HCT116 (cell line): Measurements from ENCODE around the gene KANK2. TPM values are rescaled to one million over a fixed set of nuclear protein-coding genes. Genes with fewer than 3 reads are reported as not detected.

Source experiments
- ATAC-seq: fragments of 200-7000 bp; cut with Tn5 transposase; 2 replicates; pipeline ENCODE4 v1.9.1; 2020; ENCODE audit warnings: mild to moderate bottlenecking, moderate library complexity
- BruUV-seq: library from RNA; stranded (reverse); fragments of 400-500 nt; replicated peaks from 2 replicates; lab custom pipeline; 2021; lab: Mats Ljungman, UMichigan
- CTCF ChIA-PET: fragments of 300-600 bp; sonication (Branson Sonifier 250); formaldehyde crosslinking; loops from one replicate; lab custom pipeline; 2021; ENCODE audit warnings: antibody characterized with exemption; lab: Charles Lee
- POLR2A ChIA-PET: fragments of 300-600, 350-600 bp; sonication (Branson Sonifier 250); formaldehyde crosslinking; loops from one replicate; lab custom pipeline; 2021; ENCODE audit warnings: antibody characterized with exemption; lab: Charles Lee
- RAD21 ChIA-PET, 2 experiments: fragments of 300-600 bp; sonication (Branson Sonifier 250); formaldehyde crosslinking; loops; one replicate each; lab custom pipeline; 2023; ENCODE audit warnings: low total read pairs in 2 of 2; ENCODE audit not compliant: uncharacterized antibody in 2 of 2, unreplicated experiment in 2 of 2, low non-redundant PET in 1 of 2; lab: Charles Lee
- DNase-seq: peaks from one replicate; pipeline ENCODE4 v3.0.0-alpha.2; 2010; ENCODE audit warnings: low read depth, low spot score
- H2AFZ ChIP-seq: fragments of 200-600 bp; shearing (Covaris generic), sonication (generic); 2 replicates; pipeline ENCODE4 v1.6.1; 2017; ENCODE audit warnings: low read depth, mixed run types, mixed read lengths, antibody characterized with exemption, low read length; ENCODE audit not compliant: poor library complexity, severe bottlenecking
- H3K27ac ChIP-seq: 2 replicates; pipeline ENCODE4 v1.5.1; 2012; ENCODE audit warnings: low read depth, low read length
- H3K27me3 ChIP-seq: fragments of 200-600 bp; sonication (generic); 2 replicates; pipeline ENCODE4 v1.6.1; 2016; ENCODE audit warnings: mixed run types, low read length, mixed read lengths; ENCODE audit not compliant: insufficient read depth
- H3K36me3 ChIP-seq, 2 experiments: fragments of 200-500 bp in 1 of 2; fragments of 200-600 bp in 1 of 2; sonication (Bioruptor generic) in 1 of 2; sonication (generic) in 1 of 2; 2 replicates each; pipeline versions ENCODE4 v1.5.1 to v1.6.1; 2014 to 2016; ENCODE audit warnings: low read length in 2 of 2, inconsistent platforms in 1 of 2, mixed read lengths in 1 of 2, mixed run types in 1 of 2; ENCODE audit not compliant: insufficient read depth in 2 of 2, control insufficient read depth in 1 of 2
- H3K4me1 ChIP-seq, 2 experiments: fragments of 200-600 bp in 1 of 2; sonication (generic) in 1 of 2; 2 replicates each; pipeline versions ENCODE4 v1.5.1 to v1.6.1; 2012 to 2017; ENCODE audit warnings: low read length in 2 of 2, inconsistent platforms in 1 of 2, mild to moderate bottlenecking in 1 of 2, mixed read lengths in 1 of 2, mixed run types in 1 of 2, moderate library complexity in 1 of 2; ENCODE audit not compliant: insufficient read depth in 2 of 2, control insufficient read depth in 1 of 2
- H3K4me2 ChIP-seq: fragments of 200-600 bp; sonication (generic); 2 replicates; pipeline ENCODE4 v1.6.1; 2017; ENCODE audit warnings: mixed run types, low read length, mixed read lengths
- H3K4me3 ChIP-seq, 2 experiments: fragments of 200-600 bp in 1 of 2; sonication (generic) in 1 of 2; replicated peaks in 1 of 2; 2 replicates each; pipeline ENCODE4 v1.5.1; 2011 to 2016; ENCODE audit warnings: low read length in 2 of 2, control low read depth in 1 of 2, low read depth in 1 of 2, mild to moderate bottlenecking in 1 of 2, mixed read lengths in 1 of 2, mixed run types in 1 of 2
- H3K79me2 ChIP-seq: fragments of 200-600 bp; sonication (generic); 2 replicates; pipeline ENCODE4 v1.6.1; 2017; ENCODE audit warnings: mild to moderate bottlenecking, mixed run types, low read length, moderate library complexity, mixed read lengths; ENCODE audit not compliant: insufficient read depth
- H3K9ac ChIP-seq: fragments of 200-600 bp; sonication (generic); 2 replicates; pipeline ENCODE4 v1.6.1; 2016; ENCODE audit warnings: low read length, mixed read lengths
- H3K9me2 ChIP-seq: fragments of 200-600 bp; sonication (generic), shearing (Covaris generic); 2 replicates; pipeline ENCODE4 v1.6.1; 2017; ENCODE audit warnings: mixed run types, mild to moderate bottlenecking, moderate library complexity; ENCODE audit not compliant: insufficient read depth
- H3K9me3 ChIP-seq, 2 experiments: fragments of 200-500 bp in 1 of 2; fragments of 200-600 bp in 1 of 2; sonication (Bioruptor generic) in 1 of 2; sonication (generic) in 1 of 2; 2 replicates each; pipeline ENCODE4 v1.6.1; 2014 to 2017; ENCODE audit warnings: low read length in 2 of 2, mixed read lengths in 2 of 2, inconsistent platforms in 1 of 2, low read depth in 1 of 2, mild to moderate bottlenecking in 1 of 2, mixed run types in 1 of 2, moderate library complexity in 1 of 2; ENCODE audit not compliant: control insufficient read depth in 1 of 2, insufficient read depth in 1 of 2
- H4K20me1 ChIP-seq: fragments of 200-600 bp; sonication (generic), shearing (Covaris generic); 2 replicates; pipeline ENCODE4 v1.6.1; 2017; ENCODE audit warnings: mixed run types, mild to moderate bottlenecking, moderate library complexity; ENCODE audit not compliant: insufficient read depth
- ATF3 ChIP-seq: IDR thresholded peaks from 2 replicates; pipeline ENCODE4 v1.6.1; 2012
- CEBPB ChIP-seq: IDR thresholded peaks from 2 replicates; pipeline ENCODE4 v1.6.1; 2012; ENCODE audit warnings: low read depth
- CTCF ChIP-seq, 3 experiments: fragments of 200-600 bp in 1 of 3; sonication (generic) in 1 of 3; IDR thresholded peaks in 2 of 3; conservative IDR thresholded peaks in 1 of 3; 2 replicates each; pipeline ENCODE4 v1.5.1; 2012 to 2017; ENCODE audit warnings: low read depth in 2 of 3, low read length in 2 of 3, antibody characterized with exemption in 1 of 3, borderline replicate concordance in 1 of 3, control low read depth in 1 of 3, mild to moderate bottlenecking in 1 of 3, mixed read lengths in 1 of 3, mixed run types in 1 of 3, moderate library complexity in 1 of 3; ENCODE audit not compliant: insufficient read depth in 1 of 3
- EGR1 ChIP-seq: IDR thresholded peaks from 2 replicates; pipeline ENCODE4 v1.6.1; 2012; ENCODE audit warnings: low read depth
- EZH2 ChIP-seq: fragments of 200-600 bp; sonication (generic); IDR thresholded peaks from 2 replicates; pipeline ENCODE4 v1.6.1; 2017; ENCODE audit warnings: antibody characterized with exemption, mixed run types
- FOSL1 ChIP-seq: IDR thresholded peaks from 2 replicates; pipeline ENCODE4 v1.6.1; 2012; ENCODE audit warnings: low read depth
- JUND ChIP-seq: IDR thresholded peaks from 2 replicates; pipeline ENCODE4 v1.6.1; 2012
- MAX ChIP-seq: IDR thresholded peaks from 2 replicates; pipeline ENCODE4 v1.6.1; 2012
- POLR2AphosphoS5 ChIP-seq: IDR thresholded peaks from 2 replicates; pipeline ENCODE4 v1.6.1; 2011; ENCODE audit warnings: mild to moderate bottlenecking, low read depth, low read length, moderate library complexity
- RAD21 ChIP-seq: IDR thresholded peaks from 2 replicates; pipeline ENCODE4 v1.6.1; 2012; ENCODE audit warnings: low read depth, mild to moderate bottlenecking
- REST ChIP-seq: IDR thresholded peaks from 2 replicates; pipeline ENCODE4 v1.6.1; 2012; ENCODE audit warnings: low read depth
- SIN3A ChIP-seq: IDR thresholded peaks from 2 replicates; pipeline ENCODE4 v1.6.1; 2012; ENCODE audit warnings: low read depth
- SP1 ChIP-seq: IDR thresholded peaks from 2 replicates; pipeline ENCODE4 v1.6.1; 2012; ENCODE audit warnings: low read depth
- SRF ChIP-seq: IDR thresholded peaks from 2 replicates; pipeline ENCODE4 v1.6.1; 2012; ENCODE audit warnings: low read depth
- TCF7L2 ChIP-seq: IDR thresholded peaks from 2 replicates; pipeline ENCODE4 v1.7.0; 2011; ENCODE audit warnings: borderline replicate concordance, inconsistent platforms; ENCODE audit not compliant: insufficient read depth, insufficient read length; ENCODE audit errors: extremely low read depth
- ZBTB33 ChIP-seq: IDR thresholded peaks from 2 replicates; pipeline ENCODE4 v1.6.1; 2011; ENCODE audit warnings: mild to moderate bottlenecking, low read length, moderate library complexity; ENCODE audit not compliant: insufficient replicate concordance; ENCODE audit errors: extremely low read depth
- ZFX ChIP-seq: fragments of 450-650 bp; IDR thresholded peaks from 2 replicates; pipeline ENCODE4 v1.6.1; 2017
- ZNF274 ChIP-seq: fragments of 200-500 bp; sonication (Bioruptor generic); IDR thresholded peaks from 2 replicates; pipeline ENCODE4 v1.6.1; 2014; ENCODE audit warnings: mild to moderate bottlenecking, low read depth, low read length, inconsistent platforms
- intact Hi-C: fragments of 100-400 bp; cut with micrococcal nuclease; formaldehyde crosslinking; loops from 2 replicates; pipeline ENCODE4 v1.10.0; 2022
- total RNA-seq: library from RNA; stranded (reverse); gene quantifications from one replicate; pipeline ENCODE4 v1.2.1, GENCODE V29; 2021; ENCODE audit not compliant: unreplicated experiment

KANK2 gene
- total RNA-seq, 1 experiment from 2014 or later, result 43.6 TPM

GRCh38 chr19:11200015-11200574 is 2.8 kb upstream of the KANK2 start:
- ChIA-PET CTCF (no interaction called here), RAD21 (no interaction called here), POLR2A (no interaction called here)
- H4K20me1 ChIP-seq, result no peaks in the 10 kb centered on the region
- peaks cover 0 to 3% of the 10 kb centered on the region in 2 experiments; a peak in 1 of 4 replicates for H3K36me3 ChIP-seq
- no peak for ATAC-seq
- no peak overlapping the region for H3K27ac ChIP-seq
- no peak overlapping the region for H3K4me2 ChIP-seq
- H3K9ac ChIP-seq, result no peak overlapping the region
- no TSS peak for BruUV-seq
- H3K27me3 ChIP-seq, result no peaks in the 10 kb centered on the region
- H3K79me2 ChIP-seq, result 0 out of 2 replicates have a peak, but pooled peaks cover 2% of the 10 kb centered on the region
- no peak for DNase-seq
- H2AFZ ChIP-seq, result no peak overlapping the region
- no peaks in the 10 kb centered on the region for H3K9me2 ChIP-seq
- no peak overlapping the region for H3K4me3 ChIP-seq
- no peak for TF ChIP-seq MAX
- TF ChIP-seq RAD21, result no peak
- TF ChIP-seq SP1, result no peak
- no peak for TF ChIP-seq FOSL1
- no peak for TF ChIP-seq REST
- TF ChIP-seq ATF3, result no peak
- TF ChIP-seq SIN3A, result no peak
- no peak for TF ChIP-seq ZNF274
- TF ChIP-seq CTCF (IDR thresholded peaks at IDR 0.05 in 2 of 3, conservative IDR thresholded peaks at IDR 0.05 in 1 of 3; ENCODE audit: borderline replicate concordance in 1 of 3, insufficient read depth in 1 of 3, low read depth in 2 of 3, low read length in 2 of 3), result no peak
- TF ChIP-seq EGR1, result no peak
- no peak for TF ChIP-seq ZFX
- no peak for TF ChIP-seq EZH2
- TF ChIP-seq TCF7L2, result no peak
- TF ChIP-seq POLR2AphosphoS5, result no peak
- TF ChIP-seq JUND, result no peak
- no peak for TF ChIP-seq CEBPB
- no peak for TF ChIP-seq SRF
- no peak for TF ChIP-seq ZBTB33
- intact Hi-C loops, result loop anchor here (5.0 kb wide), 1 partner anchor 263 kb away; no protein-coding TSS in a partner anchor
- peaks cover 22 to 38% of the 10 kb centered on the region in 2 experiments for H3K4me1 ChIP-seq
- no peaks in the 10 kb centered on the region for H3K9me3 ChIP-seq
